Mesodermal cell (in vitro differentiated cells): ENCODE results near the gene FBXO36.
"Not testable (repeated sequence)": the region's sequence is repeated elsewhere in the genome, so short reads cannot be mapped to it uniquely, and the experiment has no call there.

Experiments used
- H3K27ac ChIP-seq: 2 replicates; pipeline ENCODE4 v1.7.0; 2013; ENCODE audit warnings: mild to moderate bottlenecking, low read depth, low read length, moderate library complexity; ENCODE audit not compliant: severe bottlenecking
- H3K36me3 ChIP-seq: 2 replicates; pipeline ENCODE4 v1.7.1; 2013; ENCODE audit warnings: mild to moderate bottlenecking, low read length, moderate library complexity; ENCODE audit not compliant: control insufficient read depth, insufficient read depth
- H3K4me1 ChIP-seq: one replicate; pipeline ENCODE4 v1.7.1; 2013; ENCODE audit warnings: mild to moderate bottlenecking, low read length; ENCODE audit not compliant: insufficient read depth, control insufficient read depth, poor library complexity, severe bottlenecking
- H3K4me3 ChIP-seq: 2 replicates; pipeline ENCODE4 v1.7.0; 2013; ENCODE audit warnings: low read length, control low read depth, mild to moderate bottlenecking; ENCODE audit not compliant: insufficient read depth, poor library complexity, severe bottlenecking; ENCODE audit errors: extremely low read depth
- H3K9me3 ChIP-seq: 2 replicates; pipeline ENCODE4 v1.7.1; 2013; ENCODE audit warnings: mild to moderate bottlenecking, low read length, moderate library complexity; ENCODE audit not compliant: control insufficient read depth
- WGBS, 2 experiments: methylation state at CpG; one replicate each; pipeline ENCODE4 v1.1.5; 2013; ENCODE audit warnings: missing lambda C conversion rate in 2 of 2; ENCODE audit not compliant: insufficient coverage in 2 of 2; 5-methylcytosine and 5-hydroxymethylcytosine counted together

The FBXO36 gene

DNA sequence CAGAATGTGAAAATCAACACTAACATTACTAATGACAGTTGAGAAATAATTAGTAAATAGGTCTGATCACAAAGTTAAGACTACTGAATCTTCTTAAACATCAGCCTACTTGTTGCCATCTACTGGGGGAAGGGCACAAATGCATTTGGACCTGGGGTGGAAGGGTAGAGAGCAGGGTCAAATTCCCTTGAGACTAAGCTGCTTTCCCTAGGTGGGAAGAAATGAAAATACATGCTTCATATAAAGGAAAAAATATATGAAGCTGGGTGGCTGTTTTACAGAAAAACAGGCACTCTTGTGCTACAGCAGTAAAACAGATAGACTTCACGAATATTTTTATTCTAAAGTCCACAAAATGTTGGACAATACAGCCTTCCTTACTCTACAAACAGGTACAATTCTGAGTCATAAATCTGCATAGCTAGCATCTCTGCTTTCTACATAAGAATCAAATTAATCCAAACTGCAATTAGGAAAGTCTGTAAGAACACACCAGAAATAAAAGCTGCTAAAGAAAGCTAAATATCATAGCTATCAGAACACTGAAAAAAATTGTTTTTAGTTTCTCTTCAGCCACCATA is 11.4 kb upstream of the FBXO36 start:
- Histone ChIP-seq H3K4me1 (peaks cover 6% of the 10 kb centered on the region), H3K4me3 (no peak overlapping the region), H3K36me3 (peaks cover 49% of the 10 kb centered on the region), H3K27ac (no peak overlapping the region), H3K9me3 (no peaks in the 10 kb centered on the region)
- 67% methylated on average over 1 of the region's 1 CpG; no CpG with 5 or more reads in 1 of the 2 experiments for WGBS, 2 experiments

DNA sequence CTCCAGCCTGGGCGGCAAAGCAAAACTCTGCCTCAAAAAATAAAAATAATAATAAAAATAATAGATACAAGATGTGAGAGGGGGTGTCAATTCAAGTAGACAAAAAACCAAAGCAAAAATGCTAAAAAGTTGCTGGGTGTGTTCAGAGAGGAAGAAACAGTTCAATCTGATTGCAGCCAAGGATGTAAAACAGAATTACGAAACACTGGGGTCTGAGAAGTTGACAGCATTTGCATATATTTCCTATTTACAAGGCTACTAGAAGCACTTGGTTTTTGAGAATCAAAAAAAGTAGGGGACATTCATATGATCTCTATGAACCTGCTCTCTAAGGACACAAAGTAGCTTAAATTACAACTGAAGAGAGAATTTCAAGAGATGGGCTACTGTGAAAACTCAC is 8.1 kb upstream of the FBXO36 start:
- no peaks in the 10 kb centered on the region for H3K9me3 ChIP-seq
- H3K27ac ChIP-seq = no peak overlapping the region
- H3K36me3 ChIP-seq = peaks cover 55% of the 10 kb centered on the region
- no peak overlapping the region for H3K4me3 ChIP-seq
- WGBS, 2 experiments = no CpG with 5 or more reads among the region's 2 CpGs
- peaks cover 6% of the 10 kb centered on the region for H3K4me1 ChIP-seq

DNA sequence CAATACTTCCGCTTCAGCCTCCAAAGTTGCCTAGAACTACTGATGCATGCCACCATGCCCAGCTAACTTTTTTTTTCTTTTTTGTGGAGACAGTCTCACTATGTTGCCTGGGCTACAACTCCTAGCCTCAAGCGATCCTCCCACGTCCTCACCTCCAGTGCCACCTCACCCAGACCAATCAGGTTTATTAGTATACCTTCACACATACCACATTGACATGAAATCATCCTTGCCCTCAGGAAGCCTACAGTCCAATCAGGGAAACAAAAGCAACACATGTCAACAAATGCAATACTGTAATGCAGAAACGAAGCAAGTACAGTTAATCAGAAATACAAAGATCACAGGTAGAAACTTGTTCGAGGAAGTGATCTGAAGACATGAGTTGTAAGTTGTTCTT is 4.5 kb upstream of the FBXO36 start:
- H3K36me3 ChIP-seq = peaks cover 45% of the 10 kb centered on the region
- H3K27ac ChIP-seq = no peak overlapping the region
- 88 to 91% methylated on average over 3 of the region's 5 CpGs for WGBS, 2 experiments
- no peaks in the 10 kb centered on the region for H3K9me3 ChIP-seq
- H3K4me1 ChIP-seq = no peaks in the 10 kb centered on the region
- H3K4me3 ChIP-seq = no peak overlapping the region

DNA sequence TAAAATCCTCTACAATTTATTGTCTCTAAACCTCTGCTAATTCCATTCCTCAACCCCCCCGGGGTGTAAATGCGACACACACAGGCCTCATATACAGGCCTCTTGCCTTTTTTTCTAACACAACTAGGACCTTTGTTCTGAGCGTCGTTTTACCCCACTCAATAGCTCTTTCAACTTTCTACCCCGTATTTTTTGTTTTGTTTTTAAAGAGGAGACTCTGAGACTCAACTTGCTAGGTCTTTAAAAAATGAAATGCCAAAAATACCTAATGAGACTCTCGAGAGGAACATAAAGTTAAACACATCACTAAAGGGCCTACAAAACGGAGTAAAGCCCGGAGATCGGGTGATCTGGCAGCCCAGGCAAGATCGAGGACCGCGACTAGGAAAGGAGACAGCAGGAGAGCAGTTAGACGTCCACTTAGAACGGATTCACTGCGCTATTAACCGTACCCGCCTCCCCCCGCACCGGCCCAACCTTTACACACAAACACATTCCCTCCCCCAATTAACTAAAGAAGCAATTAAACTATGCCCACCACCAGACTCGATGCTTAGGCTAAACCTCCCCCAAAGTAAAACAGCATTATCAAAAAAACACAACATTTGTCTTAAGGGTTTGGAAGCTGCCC is 2.2 kb upstream of the FBXO36 start:
- H3K4me3 ChIP-seq = peak overlapping the region; percentile 91
- no peaks in the 10 kb centered on the region for H3K4me1 ChIP-seq
- 7 to 13% methylated on average over 9 to 16 of the region's 20 CpGs for WGBS, 2 experiments
- H3K27ac ChIP-seq = peak overlapping the region; percentile 91
- H3K9me3 ChIP-seq = no peaks in the 10 kb centered on the region
- H3K36me3 ChIP-seq = peaks cover 26% of the 10 kb centered on the region

DNA sequence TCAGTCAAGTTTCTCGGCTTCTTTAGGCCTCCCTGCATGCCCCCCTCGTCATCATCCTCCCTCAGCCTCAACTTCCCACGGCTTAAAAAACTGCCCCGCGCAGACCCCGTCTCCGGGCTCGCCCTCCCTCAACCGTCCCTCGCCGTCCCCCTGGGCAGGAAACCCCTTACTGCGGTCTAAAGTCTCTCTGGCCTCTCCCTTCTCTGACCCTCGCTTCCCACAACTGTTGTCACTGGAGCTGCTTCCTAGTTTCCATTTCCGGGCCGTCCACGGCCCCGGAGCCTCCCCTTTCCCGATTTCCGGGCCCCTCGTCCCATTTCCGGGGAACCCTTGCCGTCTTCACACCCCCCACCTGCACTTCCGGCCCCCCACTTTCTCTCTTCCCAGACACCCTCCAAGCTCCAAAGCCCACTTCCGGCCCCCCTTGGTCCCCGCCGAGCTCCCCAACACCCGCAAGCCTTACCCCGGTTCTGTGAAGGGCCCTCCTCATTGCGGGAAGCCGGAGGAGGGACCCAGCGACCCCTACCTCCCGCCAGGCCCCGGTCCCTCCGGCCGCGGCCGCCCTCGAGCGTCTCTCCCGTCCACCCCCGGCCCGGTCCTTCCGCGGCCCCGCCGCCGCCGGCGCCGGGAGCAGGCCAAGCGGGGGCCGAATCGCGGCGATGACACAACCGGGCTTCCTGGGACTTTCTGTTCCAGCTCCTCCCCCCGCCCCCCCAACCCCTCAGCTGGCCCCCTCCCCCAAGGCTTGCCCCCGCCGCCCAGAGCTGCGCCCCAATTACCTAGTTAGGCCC is 1.0 kb upstream of the FBXO36 start:
- H3K36me3 ChIP-seq = peaks cover 20% of the 10 kb centered on the region
- peak overlapping the region; percentile 91 for H3K27ac ChIP-seq
- H3K4me3 ChIP-seq = peak overlapping the region; percentile 91
- no peaks in the 10 kb centered on the region for H3K9me3 ChIP-seq
- no peaks in the 10 kb centered on the region for H3K4me1 ChIP-seq
- 0% methylated on average over 37 to 40 of the region's 60 CpGs for WGBS, 2 experiments

DNA sequence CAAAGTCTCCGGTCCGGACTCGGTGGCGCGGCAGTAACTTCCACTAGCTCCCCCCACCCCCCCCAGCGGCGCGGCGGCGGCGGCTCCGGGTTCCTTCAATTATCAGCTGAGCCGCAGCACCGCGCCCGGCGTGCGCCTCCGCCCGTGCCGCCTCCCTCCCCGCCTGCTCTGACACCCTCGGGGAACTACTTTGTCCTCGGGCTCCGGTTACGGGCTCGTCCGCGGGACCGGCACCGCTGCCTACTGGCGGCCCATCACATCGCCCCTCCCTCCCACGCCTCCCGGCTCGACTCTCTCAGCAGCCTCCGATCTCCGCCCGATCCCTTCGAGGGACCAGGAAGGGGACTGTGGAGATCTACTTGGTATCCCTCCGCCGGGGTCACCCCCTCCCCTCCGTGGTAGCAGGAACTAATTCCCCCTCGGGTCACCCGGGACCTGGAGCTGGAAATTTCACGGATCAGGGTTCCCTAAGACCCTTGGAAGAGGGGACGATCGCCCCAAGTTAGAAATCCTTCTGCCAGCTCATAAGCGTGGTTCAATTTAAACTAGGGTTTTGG is 333 bp upstream of the FBXO36 start, which contains the start of gene TRIP12:
Gene TRIP12 (minus strand): TSS at position 118 of the 557 bp plus-strand sequence. CDS start 41,930 bp downstream, outside the sequence.
- peak within 1 kb of the TSS; percentile 91 for H3K27ac ChIP-seq
- no peaks in the 10 kb centered on the region for H3K4me1 ChIP-seq
- peaks cover 18% of the 10 kb centered on the region for H3K36me3 ChIP-seq
- H3K9me3 ChIP-seq = no peaks in the 10 kb centered on the region
- 0 to 1% methylated on average over 26 to 32 of the region's 49 CpGs for WGBS, 2 experiments
- peak within 1 kb of the TSS; percentile 91 for H3K4me3 ChIP-seq

DNA sequence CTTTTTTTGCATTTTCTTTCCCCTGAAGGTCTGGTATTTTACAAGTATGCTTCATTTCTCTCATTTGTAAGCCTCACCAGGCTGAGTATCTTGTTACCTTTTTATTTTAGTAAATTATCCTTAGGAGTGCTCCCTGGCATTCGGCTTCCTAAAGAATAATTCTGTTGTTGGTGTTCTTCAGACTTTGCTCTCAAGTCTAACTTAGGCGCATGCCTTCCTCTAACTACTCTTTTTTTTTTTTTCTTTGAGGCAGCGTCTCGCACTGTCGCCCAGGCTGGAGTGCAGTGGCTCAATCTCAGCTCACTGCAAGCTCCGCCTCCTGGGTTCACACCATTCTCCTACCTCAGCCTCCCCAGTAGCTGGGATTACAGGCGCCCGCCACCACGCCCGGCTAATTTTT is 2.2 kb downstream of the FBXO36 start:
- not testable (repeated sequence) for H3K9me3 ChIP-seq

DNA sequence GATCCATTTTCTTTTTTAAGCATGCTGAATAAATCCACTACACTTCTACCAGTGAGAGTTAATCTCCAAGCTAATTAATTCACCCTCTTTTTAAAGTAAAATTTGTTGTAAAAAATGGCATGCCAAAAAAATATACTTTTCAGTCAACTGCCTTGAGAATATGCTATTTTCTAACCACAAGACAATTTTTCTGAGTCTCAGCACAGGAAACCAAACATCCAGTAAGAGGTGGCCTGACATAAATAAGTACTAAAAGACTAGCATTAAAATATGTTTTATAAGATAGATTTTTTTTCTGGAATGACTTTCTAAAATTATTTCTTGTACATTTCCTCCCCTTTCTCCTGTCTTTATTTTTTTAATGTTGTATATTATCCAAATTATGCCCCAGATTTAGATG is 2.9 kb downstream of the FBXO36 start:
- no peaks in the 10 kb centered on the region for H3K36me3 ChIP-seq
- no peaks in the 10 kb centered on the region for H3K4me1 ChIP-seq
- no peaks in the 10 kb centered on the region for H3K9me3 ChIP-seq
- H3K27ac ChIP-seq = no peak overlapping the region
- no peak overlapping the region for H3K4me3 ChIP-seq

More for the DNA sequence above, 2.2 kb downstream of the FBXO36 start:
- 97% methylated on average over 5 of the region's 10 CpGs; no CpG with 5 or more reads in 1 of the 2 experiments for WGBS, 2 experiments
- H3K36me3 ChIP-seq, H3K27ac ChIP-seq, H3K4me3 ChIP-seq, H3K4me1 ChIP-seq: not testable (repeated sequence)

DNA sequence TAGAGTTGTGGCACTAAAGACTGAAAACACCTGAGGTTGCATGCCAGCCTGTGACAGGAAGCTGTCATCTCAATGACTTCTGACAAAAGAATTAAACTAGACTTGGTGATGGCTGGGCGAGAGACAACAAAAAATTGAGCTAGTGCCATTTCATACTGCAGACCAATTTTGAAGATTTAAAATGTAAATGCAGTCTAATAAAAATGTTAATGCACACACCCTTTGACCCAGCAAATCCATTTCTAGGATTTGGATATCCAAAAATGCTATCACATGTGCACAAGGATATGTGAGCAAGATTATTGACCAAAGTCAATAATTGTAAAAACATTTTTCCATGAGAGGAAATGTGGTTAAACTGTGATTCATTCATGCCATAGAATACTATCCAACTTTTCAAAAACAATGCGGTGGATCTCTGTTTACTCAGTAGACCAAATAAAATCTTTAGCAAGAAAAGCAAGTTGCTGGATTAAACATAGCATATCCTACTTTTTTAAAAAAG is 5.6 kb downstream of the FBXO36 start:
- WGBS, 2 experiments = 100% methylated on average over 1 of the region's 2 CpGs; no CpG with 5 or more reads in 1 of the 2 experiments
- Histone ChIP-seq H3K4me3 (no peak overlapping the region), H3K36me3 (peaks cover 4% of the 10 kb centered on the region), H3K27ac (no peak overlapping the region), H3K9me3 (no peaks in the 10 kb centered on the region), H3K4me1 (no peaks in the 10 kb centered on the region)

DNA sequence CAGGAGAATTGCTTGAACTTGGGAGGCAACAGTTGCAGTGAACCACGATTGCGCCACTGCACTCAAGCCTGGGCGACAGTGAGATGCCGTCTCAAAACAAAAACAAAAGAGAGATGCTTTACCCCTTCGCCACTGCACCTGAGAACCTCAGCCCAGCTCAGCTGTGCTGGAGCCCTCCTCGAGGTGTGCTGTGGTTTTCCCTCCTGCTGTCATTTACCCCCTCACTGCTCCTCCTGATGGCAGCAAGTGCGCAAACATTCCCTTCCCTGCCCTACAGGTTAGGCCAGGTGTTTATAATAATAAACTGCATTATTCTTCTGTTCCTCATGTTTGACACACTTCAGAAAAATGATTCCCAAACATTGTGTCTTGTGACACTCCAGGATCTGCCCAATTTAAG is 8.4 kb downstream of the FBXO36 start:
- Histone ChIP-seq H3K27ac (no peak overlapping the region), H3K36me3 (peaks cover 21% of the 10 kb centered on the region), H3K4me3 (no peak overlapping the region), H3K4me1 (no peaks in the 10 kb centered on the region), H3K9me3 (no peaks in the 10 kb centered on the region)
- 85 to 96% methylated on average over 4 to 6 of the region's 7 CpGs for WGBS, 2 experiments
